ENCODE data around the gene VEPH1. TPM values are rescaled to one million over a fixed set of nuclear protein-coding genes. Genes with fewer than 3 reads are reported as not detected.

Gene VEPH1
- total RNA-seq, 1 donor from 2014 or later, result 10.8 TPM

DNA sequence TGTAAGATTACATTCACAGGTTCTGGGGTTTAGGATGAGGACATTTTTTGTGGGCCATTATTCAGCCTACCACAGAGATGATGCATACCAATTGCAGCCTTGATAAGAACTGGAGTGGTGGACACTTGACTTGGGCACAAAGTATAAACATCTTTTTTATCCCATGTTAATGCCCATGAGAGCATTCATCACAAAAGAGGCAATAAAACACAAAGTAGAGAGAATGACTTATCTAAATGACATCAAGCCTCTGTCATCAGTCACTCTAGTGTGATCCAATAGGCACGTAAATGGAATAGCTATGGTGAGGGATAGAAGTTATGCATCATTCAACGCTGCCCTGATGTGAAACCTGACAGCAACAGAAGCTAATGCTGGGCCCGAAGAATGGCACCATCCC lies 25.8 kb downstream of the VEPH1 start:
- no peak for DNase-seq (ENCODE audit: low spot score)

DNA sequence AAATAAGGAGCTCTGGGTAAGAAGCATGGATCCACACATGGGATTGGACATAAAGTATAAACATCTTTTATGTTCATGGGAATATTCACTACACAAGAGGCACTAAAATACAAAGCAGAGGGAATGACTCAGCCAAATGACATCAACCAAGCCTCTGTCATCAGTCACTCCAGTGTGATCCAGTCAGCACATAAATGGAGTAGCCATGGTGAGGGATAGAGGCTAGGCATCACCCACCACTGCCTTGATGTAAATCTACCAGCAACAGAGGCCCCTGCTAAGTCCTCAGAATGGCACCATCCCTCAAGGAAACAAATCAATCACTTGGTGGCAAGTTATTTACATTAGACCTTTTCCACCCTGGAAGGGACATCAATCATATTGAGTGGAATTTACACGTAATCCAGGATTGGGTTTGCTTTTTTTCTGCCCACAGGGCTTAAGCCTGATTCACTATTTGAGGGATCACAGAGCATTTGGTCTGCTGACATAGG lies 27.2 kb downstream of the VEPH1 start:
- no peak for DNase-seq (ENCODE audit: low spot score)

- no peak for DNase-seq (ENCODE audit: low spot score)
Observed at GRCh38 chr3:157472648-157473047, 30.6 kb downstream of the VEPH1 start.

GRCh38 chr3:157471064-157471463 lies 32.2 kb downstream of the VEPH1 start:
- no peak for DNase-seq (ENCODE audit: low spot score)

DNA sequence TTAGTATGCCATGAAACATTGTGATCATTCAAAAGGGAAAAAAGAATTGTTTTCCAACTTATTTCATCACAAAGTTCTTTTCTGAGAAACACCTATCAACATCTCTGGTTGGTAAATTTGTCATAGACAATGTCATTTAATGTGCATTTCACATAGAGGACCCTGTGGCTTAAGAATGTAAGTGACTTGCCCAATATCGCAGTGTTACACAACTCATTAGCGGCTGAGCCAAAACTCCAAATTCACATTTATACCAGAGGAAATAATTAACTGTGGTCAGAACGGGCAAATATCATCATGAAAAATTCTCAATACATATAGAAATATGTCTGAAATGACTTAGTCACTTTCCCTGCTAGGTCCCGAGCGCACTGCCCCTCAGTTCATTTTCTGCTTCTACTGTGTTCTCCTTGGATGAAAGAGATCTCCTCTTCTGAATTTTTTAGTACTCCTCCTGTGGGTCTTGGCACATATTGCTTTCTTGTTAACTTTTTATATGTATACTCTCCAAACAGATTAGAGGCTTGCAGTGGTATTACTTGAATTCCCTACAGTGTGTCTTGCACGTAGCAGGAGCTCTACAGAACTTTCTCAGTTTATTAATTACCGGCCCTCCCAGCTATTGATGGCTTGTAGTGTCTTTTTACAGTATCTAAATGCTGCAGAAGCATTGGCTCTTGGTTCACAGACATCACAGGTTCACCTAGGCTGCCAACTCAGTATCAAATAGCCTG lies 33.5 kb downstream of the VEPH1 start:
- no peak for DNase-seq (ENCODE audit: low spot score)

GRCh38 chr3:157467200-157467599 lies 36.0 kb downstream of the VEPH1 start:
- DNase-seq (ENCODE audit: low spot score), result no peak

GRCh38 chr3:157465741-157466140 lies 37.5 kb downstream of the VEPH1 start:
- DNase-seq (ENCODE audit: low spot score), result no peak

- no peak for DNase-seq (ENCODE audit: low spot score)
Observed at GRCh38 chr3:157464321-157464720, 38.9 kb downstream of the VEPH1 start.

DNA sequence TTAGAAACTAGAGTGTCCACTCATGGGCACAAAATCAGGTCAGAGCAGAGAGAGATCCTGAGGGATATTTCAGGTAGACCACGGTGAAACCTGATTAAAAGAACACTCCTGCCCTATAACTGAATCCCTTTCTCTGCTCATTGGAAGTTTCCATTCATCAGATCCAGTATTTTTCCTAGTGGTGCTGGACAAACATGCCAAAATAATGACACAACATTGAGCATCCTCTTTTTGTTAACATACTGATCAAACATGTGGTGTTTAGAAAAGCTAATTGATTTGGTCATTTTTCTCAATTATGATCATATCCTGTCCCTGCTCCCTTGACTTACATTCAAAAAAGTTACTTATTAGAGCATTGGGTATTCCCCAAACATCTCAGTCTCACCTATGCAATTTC lies 39.4 kb downstream of the VEPH1 start:
- no peak for DNase-seq (ENCODE audit: low spot score)

GRCh38 chr3:157460253-157460652 lies 43.0 kb downstream of the VEPH1 start:
- no peak for DNase-seq (ENCODE audit: low spot score)

DNA sequence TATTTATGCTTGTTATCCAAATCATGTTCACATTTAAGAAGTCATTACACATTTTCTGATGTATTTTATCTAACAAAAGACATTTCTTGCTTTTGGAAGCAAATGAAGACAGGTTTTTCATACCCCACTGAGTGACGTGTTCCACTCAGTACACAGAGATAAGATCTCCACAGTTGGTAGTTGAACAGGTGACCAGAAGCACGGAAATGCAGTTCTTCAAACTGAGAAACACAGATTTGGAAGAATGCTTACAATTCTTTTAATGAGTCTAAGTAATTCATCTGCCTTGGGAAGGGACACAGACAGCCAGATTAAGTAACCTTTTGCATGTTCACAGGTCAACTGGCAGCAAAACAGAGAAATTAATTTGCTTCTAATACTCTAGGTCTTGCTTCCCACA lies 43.5 kb downstream of the VEPH1 start:
- no peak for DNase-seq (ENCODE audit: low spot score)

GRCh38 chr3:157453824-157454223 lies 49.4 kb downstream of the VEPH1 start:
- no peak for DNase-seq (ENCODE audit: low spot score)

GRCh38 chr3:157452097-157452496 lies 51.1 kb downstream of the VEPH1 start:
- no peak for DNase-seq (ENCODE audit: low spot score)

- no peak for DNase-seq (ENCODE audit: low spot score)
Observed at GRCh38 chr3:157447026-157447694, 56.1 kb downstream of the VEPH1 start.

DNA sequence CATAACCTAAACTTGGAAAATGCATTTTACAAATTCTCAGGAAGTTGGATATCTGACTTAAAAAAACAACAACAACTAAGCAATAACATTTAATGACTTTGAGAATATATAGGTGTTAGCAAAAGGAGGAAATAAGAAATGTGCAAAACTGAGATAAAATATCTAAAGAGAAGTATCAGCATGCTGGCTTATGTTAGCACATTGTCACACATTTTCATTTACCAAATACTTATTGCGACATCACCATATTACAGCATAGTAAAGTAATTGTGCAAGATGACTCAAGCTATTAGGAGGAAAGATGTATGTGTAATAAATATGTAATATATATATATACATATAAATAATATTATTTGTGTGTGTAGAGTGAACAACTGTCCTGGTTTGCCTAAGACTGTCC lies 57.4 kb downstream of the VEPH1 start:
- DNase-seq (ENCODE audit: low spot score), result no peak

- no peak for DNase-seq (ENCODE audit: low spot score)
Observed at GRCh38 chr3:157444797-157445184, 58.4 kb downstream of the VEPH1 start.

GRCh38 chr3:157443905-157444796 lies 59.1 kb downstream of the VEPH1 start:
- DNase-seq (ENCODE audit: low spot score), result no peak

DNA sequence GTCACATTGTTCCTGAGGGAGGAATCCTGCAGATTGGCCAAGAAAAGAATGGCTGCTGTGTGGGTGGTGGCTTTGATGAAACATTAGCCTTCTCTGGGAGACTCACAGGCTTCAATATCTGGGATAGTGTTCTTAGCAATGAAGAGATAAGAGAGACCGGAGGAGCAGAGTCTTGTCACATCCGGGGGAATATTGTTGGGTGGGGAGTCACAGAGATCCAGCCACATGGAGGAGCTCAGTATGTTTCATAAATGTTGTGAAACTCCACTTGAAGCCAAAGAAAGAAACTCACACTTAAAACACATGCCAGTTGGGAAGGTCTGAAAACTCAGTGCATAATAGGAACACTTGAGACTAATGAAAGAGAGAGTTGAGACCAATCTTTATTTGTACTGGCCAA lies 60.5 kb downstream of the VEPH1 start:
- no peak for DNase-seq (ENCODE audit: low spot score)

- no peak for DNase-seq (ENCODE audit: low spot score)
Observed at GRCh38 chr3:157441102-157441624, 62.1 kb downstream of the VEPH1 start.

GRCh38 chr3:157438194-157438730 lies 65.0 kb downstream of the VEPH1 start:
- DNase-seq (ENCODE audit: low spot score), result no peak

DNA sequence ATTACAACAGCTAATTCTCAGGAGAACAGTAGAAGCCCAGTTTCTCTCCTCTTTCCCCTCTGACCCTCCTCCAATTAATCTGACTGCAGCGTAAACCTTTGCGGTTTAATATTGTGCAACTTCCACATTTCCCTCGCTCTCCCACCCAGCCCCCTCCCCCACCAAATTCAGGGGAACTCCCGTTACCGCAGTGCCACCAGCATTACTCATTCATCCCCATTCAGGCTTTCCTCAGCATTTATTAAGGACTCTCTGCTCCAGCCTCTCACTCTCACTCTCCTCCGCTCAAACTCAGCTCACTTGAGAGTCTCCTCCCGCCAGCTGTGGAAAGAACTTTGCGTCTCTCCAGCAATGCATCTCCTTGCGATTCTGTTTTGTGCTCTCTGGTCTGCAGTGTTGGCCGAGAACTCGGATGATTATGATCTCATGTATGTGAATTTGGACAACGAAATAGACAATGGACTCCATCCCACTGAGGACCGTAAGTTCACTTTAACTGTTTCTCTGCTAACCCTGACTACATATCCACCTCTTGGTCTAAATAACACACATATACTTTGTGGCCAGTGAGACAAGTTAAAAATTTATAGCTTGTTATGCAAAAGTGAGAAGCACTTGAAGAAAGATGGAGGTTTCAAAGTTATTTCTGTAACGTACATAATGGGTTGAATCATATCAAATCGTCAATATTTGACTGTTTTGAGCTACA lies 66.5 kb downstream of the VEPH1 start, which contains the start of gene PTX3:
Gene PTX3 (plus strand): TSS at position 268 of the 709 bp plus-strand sequence. CDS start 84 bp downstream, at position 352.
- peak; percentile 50 for DNase-seq (ENCODE audit: low spot score)

All from ureter (tissue), 1 donor.